Measurements from ENCODE around the gene TM6SF1. TPM values are rescaled to one million over a fixed set of nuclear protein-coding genes. Genes with fewer than 3 reads are reported as not detected.

Gene TM6SF1
- total and polyA plus RNA-seq, 4 donors, result 4.7 to 15.6 (median 12.3) TPM

DNA sequence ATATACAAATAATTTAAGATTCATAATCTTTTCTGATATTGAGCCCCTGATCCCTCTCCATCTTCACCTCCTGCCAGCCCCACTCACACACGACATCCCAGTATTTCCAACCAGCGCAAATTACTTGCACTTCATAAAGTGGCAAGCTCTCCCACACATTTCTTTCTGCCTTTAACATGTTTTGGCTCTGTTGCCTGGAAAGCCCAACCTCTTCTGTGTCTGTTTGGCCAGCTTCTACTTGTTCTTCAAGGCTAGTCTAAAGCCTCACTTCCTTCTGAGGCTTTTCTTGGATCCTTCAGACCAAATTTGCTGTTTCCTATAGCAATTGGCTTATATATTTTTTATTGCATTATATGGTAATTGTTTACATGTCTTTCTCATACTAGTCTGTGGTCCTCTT lies 5.1 kb upstream of the TM6SF1 start:
- WGBS (ENCODE audit: insufficient coverage), result 88% methylated on average over 2 of the region's 2 CpGs

DNA sequence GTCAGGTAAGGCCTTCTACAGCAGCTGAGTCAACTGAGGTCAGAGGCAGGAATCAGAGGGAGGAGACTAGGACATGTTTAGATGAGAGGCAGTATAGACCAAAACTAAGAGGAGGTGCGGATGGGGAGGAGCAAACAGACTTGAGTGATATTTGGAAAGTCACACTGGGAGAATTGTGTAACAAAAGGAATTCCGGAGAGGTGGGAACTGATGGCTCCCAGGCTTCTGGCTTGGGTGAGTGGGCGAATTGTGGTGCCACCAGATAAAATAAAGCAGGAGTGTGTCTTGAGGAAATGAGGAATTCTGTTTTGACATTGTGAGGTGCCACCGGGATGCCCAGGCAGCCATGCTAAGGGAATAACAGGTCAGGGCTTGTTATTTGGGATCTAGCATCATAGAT lies 3.3 kb upstream of the TM6SF1 start:
- DNase-seq (ENCODE audit: low read depth in 4 of 6, low spot score in 6 of 6), result no peak
- H3K4me1 ChIP-seq (ENCODE audit: control insufficient read depth, insufficient read depth, low read length), result peaks cover 18% of the 10 kb centered on the region
- peaks cover 3% of the 10 kb centered on the region for H3K36me3 ChIP-seq (ENCODE audit: control insufficient read depth, insufficient read depth, low read length)
- peaks cover 23% of the 10 kb centered on the region for H3K27me3 ChIP-seq (ENCODE audit: control insufficient read depth, insufficient read depth, low read length)
- H3K9me3 ChIP-seq (ENCODE audit: control insufficient read depth, insufficient read depth, low read length), result no peaks in the 10 kb centered on the region
- no peak overlapping the region for H3K27ac ChIP-seq (ENCODE audit: low read depth, low read length)
- 89% methylated on average over 4 of the region's 4 CpGs for WGBS (ENCODE audit: insufficient coverage)
- no peak overlapping the region for H3K4me3 ChIP-seq (ENCODE audit: low read depth, low read length)

More for the DNA sequence above, 5.1 kb upstream of the TM6SF1 start:
- peaks cover 7% of the 10 kb centered on the region for H3K27me3 ChIP-seq (ENCODE audit: control insufficient read depth, insufficient read depth, low read length)
- peaks cover 3% of the 10 kb centered on the region for H3K4me1 ChIP-seq (ENCODE audit: control insufficient read depth, insufficient read depth, low read length)
- H3K27ac ChIP-seq (ENCODE audit: low read depth, low read length), result no peak overlapping the region
- no peak for DNase-seq (ENCODE audit: low read depth in 4 of 6, low spot score in 6 of 6)
- no peak overlapping the region for H3K4me3 ChIP-seq (ENCODE audit: low read depth, low read length)
- no peaks in the 10 kb centered on the region for H3K36me3 ChIP-seq (ENCODE audit: control insufficient read depth, insufficient read depth, low read length)
- H3K9me3 ChIP-seq (ENCODE audit: control insufficient read depth, insufficient read depth, low read length), result peaks cover 2% of the 10 kb centered on the region

DNA sequence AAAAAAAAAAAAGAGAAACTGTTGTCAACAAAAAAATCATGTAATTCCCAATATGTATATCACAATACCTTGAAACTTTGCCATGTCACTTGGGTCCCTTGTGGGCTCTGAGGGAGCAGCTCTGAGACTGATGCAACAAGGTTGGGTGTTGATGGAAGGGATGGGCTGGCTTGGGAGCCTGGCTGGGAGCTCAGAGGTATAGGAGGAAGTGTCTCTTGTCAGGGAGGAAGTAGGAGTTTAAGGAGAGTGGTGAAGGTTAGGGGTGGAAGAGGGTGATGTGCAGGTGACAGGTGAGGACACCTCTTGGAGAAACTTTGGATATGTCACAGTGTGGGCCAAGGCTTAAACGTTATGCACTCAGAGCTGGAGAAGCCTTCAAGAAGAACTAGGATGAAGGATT lies 2.0 kb upstream of the TM6SF1 start:
- H3K4me1 ChIP-seq (ENCODE audit: control insufficient read depth, insufficient read depth, low read length), result peaks cover 18% of the 10 kb centered on the region
- DNase-seq (ENCODE audit: low read depth in 4 of 6, low spot score in 6 of 6), result no peak
- H3K36me3 ChIP-seq (ENCODE audit: control insufficient read depth, insufficient read depth, low read length), result peaks cover 8% of the 10 kb centered on the region
- WGBS (ENCODE audit: insufficient coverage), result 100% methylated on average over 1 of the region's 1 CpG
- no peak overlapping the region for H3K27ac ChIP-seq (ENCODE audit: low read depth, low read length)
- no peak overlapping the region for H3K4me3 ChIP-seq (ENCODE audit: low read depth, low read length)
- H3K9me3 ChIP-seq (ENCODE audit: control insufficient read depth, insufficient read depth, low read length), result no peaks in the 10 kb centered on the region
- H3K27me3 ChIP-seq (ENCODE audit: control insufficient read depth, insufficient read depth, low read length), result peaks cover 28% of the 10 kb centered on the region

DNA sequence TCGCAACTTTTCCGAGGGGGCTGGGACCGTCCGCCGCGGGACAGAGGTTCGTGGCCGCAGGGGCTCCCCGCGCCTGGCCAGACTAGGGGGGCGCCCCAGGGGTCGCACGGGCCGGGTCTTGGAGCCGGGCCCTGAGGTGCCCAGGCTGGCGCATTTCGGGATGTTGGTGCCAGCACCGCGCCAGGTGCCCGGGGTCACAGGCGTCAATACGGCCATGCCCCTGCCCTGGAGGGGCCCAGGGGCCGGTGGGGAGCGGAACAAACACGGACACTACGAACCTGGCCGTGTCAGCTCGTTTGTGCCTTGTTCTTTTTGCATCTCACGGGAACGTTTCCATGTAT lies 366 bp downstream of the TM6SF1 start:
- Histone ChIP-seq H3K27me3 (ENCODE audit: control insufficient read depth, insufficient read depth, low read length) (peaks cover 28% of the 10 kb centered on the region), H3K27ac (ENCODE audit: low read depth, low read length) (no peak overlapping the region), H3K9me3 (ENCODE audit: control insufficient read depth, insufficient read depth, low read length) (no peaks in the 10 kb centered on the region), H3K36me3 (ENCODE audit: control insufficient read depth, insufficient read depth, low read length) (peaks cover 9% of the 10 kb centered on the region), H3K4me1 (ENCODE audit: control insufficient read depth, insufficient read depth, low read length) (peaks cover 18% of the 10 kb centered on the region), H3K4me3 (ENCODE audit: low read depth, low read length) (peak overlapping the region; percentile 21)
- DNase-seq (ENCODE audit: low read depth in 4 of 6, low spot score in 6 of 6), result no peak
- WGBS (ENCODE audit: insufficient coverage), result 5% methylated on average over 23 of the region's 30 CpGs

DNA sequence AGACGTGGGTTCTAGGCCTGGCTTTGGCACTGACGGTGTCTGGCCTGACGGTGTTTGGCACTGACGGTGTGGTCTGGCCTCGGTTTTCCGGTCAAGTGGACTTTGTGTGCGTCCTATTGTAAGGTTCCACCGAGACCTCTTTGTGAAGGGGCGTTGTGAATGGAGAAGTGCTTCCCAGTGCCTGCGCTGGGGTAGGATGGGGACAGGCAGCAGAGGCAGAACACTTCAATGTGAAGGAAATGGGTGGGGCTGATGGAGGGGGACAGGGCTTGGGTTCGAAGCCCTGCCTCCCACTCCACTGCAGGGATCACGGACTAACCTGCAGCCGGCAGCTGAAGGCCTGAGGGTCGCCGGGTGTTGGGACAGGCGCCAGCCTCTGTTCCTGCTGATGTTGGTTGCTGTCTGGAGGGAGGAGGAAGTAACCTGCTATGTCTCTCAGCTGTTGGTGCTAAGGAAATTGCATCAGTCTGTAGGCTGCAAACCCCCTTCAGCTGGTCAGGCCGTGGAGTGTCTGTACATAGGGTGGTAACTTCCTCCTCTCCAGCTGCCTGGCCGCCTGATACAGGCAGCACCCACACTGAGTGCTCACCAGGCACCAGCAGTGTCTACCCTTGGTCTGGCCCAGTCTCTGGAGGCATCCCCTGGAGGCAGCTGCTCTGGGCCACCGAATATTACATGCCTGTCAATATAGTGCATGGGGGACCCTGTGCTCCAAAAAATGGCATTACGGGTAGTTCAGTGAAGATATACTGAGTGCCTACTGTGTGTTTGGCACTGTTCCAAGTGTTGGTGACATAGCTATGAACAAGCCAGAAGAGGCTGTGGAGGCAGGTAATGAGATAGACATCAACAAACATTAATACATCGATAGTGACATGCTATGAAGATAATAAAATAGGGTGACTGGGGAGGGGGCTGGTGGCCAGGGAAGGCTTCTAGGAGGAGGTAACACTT lies 1.1 kb downstream of the TM6SF1 start:
- H3K27ac ChIP-seq (ENCODE audit: low read depth, low read length), result no peak overlapping the region
- H3K36me3 ChIP-seq (ENCODE audit: control insufficient read depth, insufficient read depth, low read length), result peaks cover 15% of the 10 kb centered on the region
- peaks cover 18% of the 10 kb centered on the region for H3K4me1 ChIP-seq (ENCODE audit: control insufficient read depth, insufficient read depth, low read length)
- 47% methylated on average over 17 of the region's 21 CpGs for WGBS (ENCODE audit: insufficient coverage)
- peak in 1 of 6 donors; percentile 34 for DNase-seq (ENCODE audit: low read depth in 4 of 6, low spot score in 6 of 6)
- no peaks in the 10 kb centered on the region for H3K9me3 ChIP-seq (ENCODE audit: control insufficient read depth, insufficient read depth, low read length)
- peaks cover 28% of the 10 kb centered on the region for H3K27me3 ChIP-seq (ENCODE audit: control insufficient read depth, insufficient read depth, low read length)
- H3K4me3 ChIP-seq (ENCODE audit: low read depth, low read length), result peak overlapping the region; percentile 21

DNA sequence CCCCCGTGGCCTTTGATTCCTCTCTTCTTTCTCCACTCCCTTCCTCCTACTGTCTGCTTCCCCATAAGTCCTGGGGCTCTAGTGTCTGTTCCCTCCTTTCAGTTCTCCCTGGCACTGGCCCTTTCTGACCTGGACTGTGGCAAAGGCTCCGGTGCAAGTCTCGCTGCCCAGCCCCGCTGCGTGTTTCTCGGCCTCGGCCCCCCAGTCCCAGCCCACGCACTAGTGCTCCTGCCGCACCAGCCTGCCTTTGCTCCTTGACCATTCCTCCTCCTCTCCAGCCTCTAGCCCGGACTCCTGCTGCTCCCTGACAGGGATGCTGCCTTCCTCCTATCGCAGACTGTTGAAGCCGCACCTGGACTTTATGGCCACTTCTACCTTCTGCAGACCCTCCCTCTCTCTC lies 2.1 kb downstream of the TM6SF1 start:
- Histone ChIP-seq H3K36me3 (ENCODE audit: control insufficient read depth, insufficient read depth, low read length) (peaks cover 19% of the 10 kb centered on the region), H3K27me3 (ENCODE audit: control insufficient read depth, insufficient read depth, low read length) (peaks cover 28% of the 10 kb centered on the region), H3K9me3 (ENCODE audit: control insufficient read depth, insufficient read depth, low read length) (no peaks in the 10 kb centered on the region), H3K4me1 (ENCODE audit: control insufficient read depth, insufficient read depth, low read length) (peaks cover 18% of the 10 kb centered on the region), H3K4me3 (ENCODE audit: low read depth, low read length) (no peak overlapping the region), H3K27ac (ENCODE audit: low read depth, low read length) (no peak overlapping the region)
- DNase-seq (ENCODE audit: low read depth in 4 of 6, low spot score in 6 of 6), result no peak
- 85% methylated on average over 12 of the region's 12 CpGs for WGBS (ENCODE audit: insufficient coverage)

DNA sequence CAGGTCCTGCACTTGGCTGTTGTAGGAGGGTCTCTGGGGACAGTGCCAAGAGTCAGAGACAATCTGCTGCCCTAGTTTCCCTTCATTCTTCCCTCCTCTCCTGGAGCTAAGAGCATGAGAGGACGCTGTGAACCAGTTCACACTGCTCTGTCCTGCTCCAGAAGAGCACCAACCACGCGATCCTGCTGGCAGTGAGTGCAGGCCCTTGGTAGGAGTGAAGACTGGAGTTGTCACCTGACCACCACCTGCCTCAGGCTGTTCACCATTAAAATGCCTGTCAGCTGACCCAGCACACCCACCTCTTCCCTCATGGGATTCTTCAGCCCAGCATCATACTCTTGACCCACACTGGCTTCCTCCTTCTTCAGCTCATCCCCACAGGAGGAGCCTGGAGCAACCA lies 2.9 kb downstream of the TM6SF1 start:
- Histone ChIP-seq H3K4me1 (ENCODE audit: control insufficient read depth, insufficient read depth, low read length) (peaks cover 18% of the 10 kb centered on the region), H3K27ac (ENCODE audit: low read depth, low read length) (no peak overlapping the region), H3K27me3 (ENCODE audit: control insufficient read depth, insufficient read depth, low read length) (peaks cover 28% of the 10 kb centered on the region), H3K36me3 (ENCODE audit: control insufficient read depth, insufficient read depth, low read length) (peaks cover 21% of the 10 kb centered on the region), H3K4me3 (ENCODE audit: low read depth, low read length) (no peak overlapping the region), H3K9me3 (ENCODE audit: control insufficient read depth, insufficient read depth, low read length) (no peaks in the 10 kb centered on the region)
- DNase-seq (ENCODE audit: low read depth in 4 of 6, low spot score in 6 of 6), result no peak
- no CpG with 5 or more reads among the region's 3 CpGs for WGBS (ENCODE audit: insufficient coverage)

DNA sequence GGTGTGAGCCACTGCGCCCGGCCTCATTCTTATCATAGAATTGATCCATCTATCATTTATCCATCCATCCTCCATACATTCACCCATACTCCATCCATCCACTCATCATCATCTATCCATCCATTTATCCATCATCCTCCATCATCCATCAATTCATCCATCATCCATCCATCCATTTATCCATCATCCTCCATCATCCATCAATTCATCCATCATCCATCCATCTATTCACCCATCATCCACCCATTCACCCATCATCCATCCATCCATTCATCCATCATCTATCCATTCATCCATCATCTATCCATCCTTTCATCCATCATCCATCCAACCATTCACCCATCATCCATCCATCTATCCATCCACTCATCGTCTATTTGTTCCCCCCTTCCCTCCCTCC lies 3.7 kb downstream of the TM6SF1 start:
- WGBS (ENCODE audit: insufficient coverage), result 93% methylated on average over 2 of the region's 3 CpGs
- no peak for DNase-seq (ENCODE audit: low read depth in 4 of 6, low spot score in 6 of 6)
- Histone ChIP-seq H3K27me3 (ENCODE audit: control insufficient read depth, insufficient read depth, low read length) (peaks cover 28% of the 10 kb centered on the region), H3K27ac (ENCODE audit: low read depth, low read length) (no peak overlapping the region), H3K9me3 (ENCODE audit: control insufficient read depth, insufficient read depth, low read length) (no peaks in the 10 kb centered on the region), H3K4me1 (ENCODE audit: control insufficient read depth, insufficient read depth, low read length) (peaks cover 18% of the 10 kb centered on the region), H3K36me3 (ENCODE audit: control insufficient read depth, insufficient read depth, low read length) (peaks cover 21% of the 10 kb centered on the region), H3K4me3 (ENCODE audit: low read depth, low read length) (no peak overlapping the region)

DNA sequence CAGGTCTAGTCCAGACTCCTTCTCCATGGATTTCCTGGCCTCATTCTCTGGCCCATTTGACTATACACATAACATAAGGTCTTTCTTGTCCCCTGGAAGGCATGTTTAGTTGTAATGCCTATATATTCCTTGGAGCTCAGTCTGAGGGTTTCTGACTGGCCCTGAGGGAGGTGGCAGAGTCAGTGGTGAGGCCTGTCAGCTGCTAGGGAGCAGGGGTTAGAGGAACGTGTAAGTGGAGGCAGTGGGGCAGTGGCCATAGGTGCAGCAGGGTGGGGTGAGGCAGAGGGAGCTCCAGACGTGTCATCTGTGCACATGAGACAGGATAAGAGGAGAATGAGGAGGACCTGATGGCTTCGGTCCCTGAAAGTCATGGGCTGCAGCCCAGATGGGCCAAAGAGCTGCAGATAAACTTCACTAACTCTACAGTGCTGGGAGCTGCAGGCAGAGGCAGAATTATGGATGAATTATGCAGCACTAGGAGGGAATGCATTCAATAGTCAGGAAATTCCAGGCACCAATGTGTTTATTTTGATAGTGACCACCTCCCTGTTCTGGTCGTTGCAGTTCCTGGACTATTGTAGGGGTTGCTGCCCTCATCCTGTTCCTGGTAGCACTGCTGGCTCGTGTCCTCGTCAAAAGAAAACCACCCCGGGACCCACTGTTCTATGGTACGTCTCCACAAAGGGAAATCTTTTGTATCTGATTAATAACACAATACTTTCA lies 4.9 kb downstream of the TM6SF1 start:
- no peak for DNase-seq (ENCODE audit: low read depth in 4 of 6, low spot score in 6 of 6)
- H3K27ac ChIP-seq (ENCODE audit: low read depth, low read length), result no peak overlapping the region
- peaks cover 21% of the 10 kb centered on the region for H3K27me3 ChIP-seq (ENCODE audit: control insufficient read depth, insufficient read depth, low read length)
- H3K4me1 ChIP-seq (ENCODE audit: control insufficient read depth, insufficient read depth, low read length), result peaks cover 15% of the 10 kb centered on the region
- WGBS (ENCODE audit: insufficient coverage), result 65% methylated on average over 4 of the region's 8 CpGs
- H3K36me3 ChIP-seq (ENCODE audit: control insufficient read depth, insufficient read depth, low read length), result peaks cover 21% of the 10 kb centered on the region
- H3K4me3 ChIP-seq (ENCODE audit: low read depth, low read length), result no peak overlapping the region
- no peaks in the 10 kb centered on the region for H3K9me3 ChIP-seq (ENCODE audit: control insufficient read depth, insufficient read depth, low read length)
